ENCODE results near the gene IGFL2. TPM values are rescaled to one million over a fixed set of nuclear protein-coding genes. Genes with fewer than 3 reads are reported as not detected.
A peak's percentile ranks its signal among the peaks of the same experiment; 100 is the strongest.
"Not testable (repeated sequence)": the region's sequence is repeated elsewhere in the genome, so short reads cannot be mapped to it uniquely, and the experiment has no call there.

The IGFL2 gene
- total RNA-seq, 1 donor from 2014 or later: 9.8 TPM

- Histone ChIP-seq H2AFZ (ENCODE audit: low read depth, low read length) (no peak overlapping the region), H3K27me3 (ENCODE audit: insufficient read depth, low read length) (peaks cover 6% of the 10 kb centered on the region), H3K9ac (ENCODE audit: low read length) (no peak overlapping the region), H4K20me1 (ENCODE audit: insufficient read depth, low read length) (no peaks in the 10 kb centered on the region), H3K79me2 (ENCODE audit: insufficient read depth, low read length) (no peaks in the 10 kb centered on the region), H3K4me3 (ENCODE audit: insufficient read depth, low read depth, low read length) (no peak overlapping the region), H3K9me3 (ENCODE audit: insufficient read depth, low read depth, low read length) (peaks cover 2% of the 10 kb centered on the region), H3K36me3 (ENCODE audit: insufficient read depth, low read length) (no peaks in the 10 kb centered on the region), H3K27ac (ENCODE audit: low read depth, low read length) (no peak overlapping the region), H3K4me1 (ENCODE audit: insufficient read depth, low read length) (no peaks in the 10 kb centered on the region), H3K4me2 (ENCODE audit: low read length) (no peak overlapping the region)
- DNase-seq (ENCODE audit: low read depth): no peak
- FAIRE-seq: no peak
- H3K27me3 Mint-ChIP-seq (ENCODE audit: low read depth, unreplicated experiment): peaks cover 12% of the 10 kb centered on the region
- peaks cover 11% of the 10 kb centered on the region for H3K4me1 Mint-ChIP-seq (ENCODE audit: low read depth, unreplicated experiment)
- H3K27ac Mint-ChIP-seq (ENCODE audit: unreplicated experiment): no peak overlapping the region
- TF ChIP-seq CTCF (IDR thresholded peaks at IDR 0.05; ENCODE audit: insufficient read depth, low read depth, low read length) (no peak), EZH2 (IDR thresholded peaks at IDR 0.05; ENCODE audit: insufficient read depth, low read length) (no peak)
- H3K36me3 Mint-ChIP-seq (ENCODE audit: low read depth, unreplicated experiment): peaks cover 24% of the 10 kb centered on the region
- H3K4me3 Mint-ChIP-seq (ENCODE audit: unreplicated experiment): no peak overlapping the region
- H3K9me3 Mint-ChIP-seq (ENCODE audit: unreplicated experiment): peaks cover 27% of the 10 kb centered on the region
Measured at GRCh38 chr19:46160233-46160775, 12.3 kb downstream of the IGFL2 start.

- H3K36me3 ChIP-seq (ENCODE audit: insufficient read depth, low read length); H3K4me3 ChIP-seq (ENCODE audit: insufficient read depth, low read depth, low read length); H3K79me2 ChIP-seq (ENCODE audit: insufficient read depth, low read length); H3K4me1 ChIP-seq (ENCODE audit: insufficient read depth, low read length); H3K27me3 ChIP-seq (ENCODE audit: insufficient read depth, low read length); H3K9ac ChIP-seq (ENCODE audit: low read length); H3K9me3 ChIP-seq (ENCODE audit: insufficient read depth, low read depth, low read length); H2AFZ ChIP-seq (ENCODE audit: low read depth, low read length); FAIRE-seq; DNase-seq (ENCODE audit: low read depth); H4K20me1 ChIP-seq (ENCODE audit: insufficient read depth, low read length); H3K27ac Mint-ChIP-seq (ENCODE audit: unreplicated experiment); H3K27ac ChIP-seq (ENCODE audit: low read depth, low read length); H3K4me3 Mint-ChIP-seq (ENCODE audit: unreplicated experiment); H3K4me2 ChIP-seq (ENCODE audit: low read length): not testable (repeated sequence)
- peaks cover 24% of the 10 kb centered on the region for H3K36me3 Mint-ChIP-seq (ENCODE audit: low read depth, unreplicated experiment)
- peaks cover 11% of the 10 kb centered on the region for H3K4me1 Mint-ChIP-seq (ENCODE audit: low read depth, unreplicated experiment)
- H3K9me3 Mint-ChIP-seq (ENCODE audit: unreplicated experiment): peaks cover 30% of the 10 kb centered on the region
- peaks cover 12% of the 10 kb centered on the region for H3K27me3 Mint-ChIP-seq (ENCODE audit: low read depth, unreplicated experiment)
Measured at GRCh38 chr19:46161642-46162257, 13.7 kb downstream of the IGFL2 start.

- no peaks in the 10 kb centered on the region for H3K36me3 ChIP-seq (ENCODE audit: insufficient read depth, low read length)
- no peak for FAIRE-seq
- Mint-ChIP-seq H3K9me3 (ENCODE audit: unreplicated experiment) (peaks cover 33% of the 10 kb centered on the region), H3K36me3 (ENCODE audit: low read depth, unreplicated experiment) (peaks cover 28% of the 10 kb centered on the region), H3K27ac (ENCODE audit: unreplicated experiment) (peak overlapping the region; percentile 8), H3K4me1 (ENCODE audit: low read depth, unreplicated experiment) (peaks cover 11% of the 10 kb centered on the region), H3K27me3 (ENCODE audit: low read depth, unreplicated experiment) (peaks cover 18% of the 10 kb centered on the region), H3K4me3 (ENCODE audit: unreplicated experiment) (no peak overlapping the region)
- DNase-seq (ENCODE audit: low read depth): peak; percentile 36
- peaks cover 6% of the 10 kb centered on the region for H3K27me3 ChIP-seq (ENCODE audit: insufficient read depth, low read length)
- TF ChIP-seq EZH2 (IDR thresholded peaks at IDR 0.05; ENCODE audit: insufficient read depth, low read length): no peak
- TF ChIP-seq CTCF (IDR thresholded peaks at IDR 0.05; ENCODE audit: insufficient read depth, low read depth, low read length): no peak
- no peaks in the 10 kb centered on the region for H3K4me1 ChIP-seq (ENCODE audit: insufficient read depth, low read length)
- peaks cover 2% of the 10 kb centered on the region for H3K9me3 ChIP-seq (ENCODE audit: insufficient read depth, low read depth, low read length)
- H2AFZ ChIP-seq (ENCODE audit: low read depth, low read length): no peak overlapping the region
- no peak overlapping the region for H3K4me3 ChIP-seq (ENCODE audit: insufficient read depth, low read depth, low read length)
- no peak overlapping the region for H3K27ac ChIP-seq (ENCODE audit: low read depth, low read length)
- H3K9ac ChIP-seq (ENCODE audit: low read length): no peak overlapping the region
- H4K20me1 ChIP-seq (ENCODE audit: insufficient read depth, low read length): no peaks in the 10 kb centered on the region
- no peaks in the 10 kb centered on the region for H3K79me2 ChIP-seq (ENCODE audit: insufficient read depth, low read length)
- no peak overlapping the region for H3K4me2 ChIP-seq (ENCODE audit: low read length)
Measured at GRCh38 chr19:46162731-46163130, 14.7 kb downstream of the IGFL2 start.

All from astrocyte (in vitro differentiated cells and primary cell).